Measurements from ENCODE around the gene NOS3. TPM values are rescaled to one million over a fixed set of nuclear protein-coding genes. Genes with fewer than 3 reads are reported as not detected.

The NOS3 gene
- polyA plus RNA-seq, 1 of the 3 experiments (the other 2 are of a cell fraction): 0.41 TPM

GRCh38 chr7:151012911-151013347, 22.1 kb downstream of the NOS3 start:
- Histone ChIP-seq H3K36me3 (replicated peaks in 1 of 2; ENCODE audit: control insufficient read depth in 1 of 2, insufficient read depth in 2 of 2, low read length in 1 of 2) (no peaks in the 10 kb centered on the region), H3K4me2 (peak overlapping the region; percentile 68), H3K4me1 (ENCODE audit: control insufficient read depth in 1 of 2, insufficient read depth in 2 of 2, low read depth in 1 of 2, low read length in 1 of 2) (peaks cover 0 to 32% of the 10 kb centered on the region in 2 experiments; a peak in 1 of 4 replicates), H3K9me3 (no peaks in the 10 kb centered on the region), H3K27ac (ENCODE audit: low read depth in 2 of 2, low read length in 1 of 2) (peak overlapping the region in 1 of 2 experiments; percentile 80; a peak in 2 of 4 replicates), H3K9me2 (no peaks in the 10 kb centered on the region), H3K27me3 (ENCODE audit: insufficient read depth) (no peaks in the 10 kb centered on the region), H3K79me2 (ENCODE audit: insufficient read depth) (no peaks in the 10 kb centered on the region), H2AFZ (ENCODE audit: low read depth) (peak overlapping the region; percentile 44), H3K4me3 (ENCODE audit: low read depth in 2 of 2, low read length in 1 of 2) (peak overlapping the region; percentile 41 to 43; a peak in 3 of 4 replicates), H3K9ac (no peak overlapping the region), H3F3A (replicated peaks; ENCODE audit: insufficient read depth) (no peaks in the 10 kb centered on the region), H4K20me1 (ENCODE audit: insufficient read depth) (no peaks in the 10 kb centered on the region)
- peak; percentile 94 for DNase-seq
- ChIA-PET CTCF (interaction anchor here (0.6 to 11.3 kb wide), 36 partner anchors 11 to 635 kb away, joined by 3 to 151 read pairs (median 4); partner anchors contain the start of genes ABCB8, ATG9B, FASTK and NOS3), POLR2A (interaction anchor here (1.0 to 1.1 kb wide), 2 partner anchors 47 to 74 kb away, joined by 3 read pairs; no protein-coding TSS in a partner anchor)
- TF ChIP-seq PBX3 (IDR thresholded peaks at IDR 0.05) (no peak), CHD2 (IDR thresholded peaks at IDR 0.05; ENCODE audit: low read length, partially characterized antibody) (peak; percentile 16), CTCF (IDR thresholded peaks at IDR 0.05) (peak; percentile 74), SMC3 (IDR thresholded peaks at IDR 0.05; ENCODE audit: low read depth, low read length) (peak; percentile 76), RCOR1 (IDR thresholded peaks at IDR 0.05; ENCODE audit: low read length) (0 out of 2 replicates have a peak, but pooled peaks have one; percentile 11), TEAD4 (IDR thresholded peaks at IDR 0.05; ENCODE audit: borderline replicate concordance, insufficient read depth) (no peak), NRF1 (IDR thresholded peaks at IDR 0.05; ENCODE audit: low read depth, low read length) (0 out of 2 replicates have a peak, but pooled peaks have one; percentile 9), RAD21 (IDR thresholded peaks at IDR 0.05; ENCODE audit: low read length) (peak; percentile 77)
- 21% methylated on average over 16 of the region's 23 CpGs for WGBS (ENCODE audit: low lambda C conversion rate)

- WGBS (ENCODE audit: low lambda C conversion rate): 33% methylated on average over 14 of the region's 26 CpGs
- Histone ChIP-seq H3K27me3 (ENCODE audit: insufficient read depth) (no peaks in the 10 kb centered on the region), H2AFZ (ENCODE audit: low read depth) (peak overlapping the region; percentile 91), H3K4me2 (peak overlapping the region; percentile 68), H3K9me2 (no peaks in the 10 kb centered on the region), H3K27ac (ENCODE audit: low read depth in 2 of 2, low read length in 1 of 2) (peak overlapping the region in 1 of 2 experiments; percentile 80; a peak in 2 of 4 replicates), H3K79me2 (ENCODE audit: insufficient read depth) (no peaks in the 10 kb centered on the region), H3K4me1 (ENCODE audit: control insufficient read depth in 1 of 2, insufficient read depth in 2 of 2, low read depth in 1 of 2, low read length in 1 of 2) (peaks cover 0 to 32% of the 10 kb centered on the region in 2 experiments; a peak in 1 of 4 replicates), H3K9ac (no peak overlapping the region), H3K36me3 (replicated peaks in 1 of 2; ENCODE audit: control insufficient read depth in 1 of 2, insufficient read depth in 2 of 2, low read length in 1 of 2) (no peaks in the 10 kb centered on the region), H3F3A (replicated peaks; ENCODE audit: insufficient read depth) (no peaks in the 10 kb centered on the region), H4K20me1 (ENCODE audit: insufficient read depth) (no peaks in the 10 kb centered on the region), H3K9me3 (no peaks in the 10 kb centered on the region), H3K4me3 (ENCODE audit: low read depth in 2 of 2, low read length in 1 of 2) (peak overlapping the region; percentile 43 to 50; a peak in 3 of 4 replicates)
- POLR2A ChIA-PET: interaction anchor here (0.7 to 1.1 kb wide), 6 partner anchors 15 to 74 kb away, joined by 3 to 15 read pairs (median 3); partner anchors contain the start of gene ABCB8
- TF ChIP-seq FOXM1 (IDR thresholded peaks at IDR 0.05; ENCODE audit: low read depth): no peak
- TF ChIP-seq FOXJ3 (CRISPR knock-in tag; IDR thresholded peaks at IDR 0.05): 0 out of 2 replicates have a peak, but pooled peaks have one; percentile 9
- peak; percentile 96 for DNase-seq
- CTCF ChIA-PET: interaction anchor here (0.6 to 11.3 kb wide), 31 partner anchors 10 to 636 kb away, joined by 3 to 151 read pairs (median 4); partner anchors contain the start of genes ABCB8, FASTK, NOS3 and SLC4A2
These were observed 22.5 kb downstream of the NOS3 start for GRCh38 chr7:151013356-151013732.
